Measurements from ENCODE around the gene EPOP. TPM values are rescaled to one million over a fixed set of nuclear protein-coding genes. Genes with fewer than 3 reads are reported as not detected.
A peak's percentile ranks its signal among the peaks of the same experiment; 100 is the strongest.

EPOP gene
- total and polyA plus RNA-seq, 2 of the 13 experiments (the other 11 are each of a cell fraction or from before 2014, with no cell fraction given): 14.7 to 37.8 TPM

DNA sequence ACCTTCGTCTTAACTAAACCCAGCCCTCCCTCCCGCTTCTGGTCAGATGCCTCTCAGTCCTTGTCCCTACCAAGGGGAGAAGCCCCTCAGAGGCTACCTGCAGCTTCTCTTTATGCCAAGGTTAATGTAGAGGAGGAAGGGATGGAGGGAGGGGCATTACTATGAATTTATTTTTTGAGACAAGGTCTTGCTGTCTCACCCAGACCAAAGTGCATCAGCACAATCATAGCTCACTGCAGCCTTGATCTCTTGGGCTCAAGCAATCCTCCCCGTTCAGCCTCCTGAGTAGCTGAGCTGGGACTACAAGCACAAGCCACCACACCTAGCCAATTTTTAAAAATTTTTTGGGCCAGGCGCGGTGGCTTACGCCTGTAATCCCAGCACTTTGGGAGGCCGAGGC is 15.3 kb downstream of the EPOP start (continued):
- TF ChIP-seq MBNL3 (CRISPR knock-in tag; conservative IDR thresholded peaks at IDR 0.05) (no peak), SRSF1 (optimal IDR thresholded peaks at IDR 0.05; ENCODE audit: low read depth, low read length) (no peak), SOX13 (IDR thresholded peaks at IDR 0.05) (no peak), SOX13 (CRISPR knock-in tag; conservative IDR thresholded peaks at IDR 0.05 in 1 of 2, IDR thresholded peaks at IDR 0.05 in 1 of 2) (no peak; a peak in 1 of 4 replicates), HNF4A (CRISPR knock-in tag; IDR thresholded peaks at IDR 0.05) (peak; percentile 82), SOX5 (CRISPR knock-in tag; IDR thresholded peaks at IDR 0.05; ENCODE audit: borderline replicate concordance) (0 out of 2 replicates have a peak, but pooled peaks have one; percentile 9), ZFY (CRISPR knock-in tag; IDR thresholded peaks at IDR 0.05) (0 out of 2 replicates have a peak, but pooled peaks have one; percentile 10), SAP130 (CRISPR knock-in tag; IDR thresholded peaks at IDR 0.05; ENCODE audit: low read depth) (0 out of 2 replicates have a peak, but pooled peaks have one; percentile 20), ZSCAN9 (CRISPR knock-in tag; IDR thresholded peaks at IDR 0.05; ENCODE audit: borderline replicate concordance) (0 out of 2 replicates have a peak, but pooled peaks have one; percentile 25), HNF4G (IDR thresholded peaks at IDR 0.05; ENCODE audit: borderline replicate concordance, low read depth, low read length) (peak; percentile 32; the same call in 1 of the 2 replicates), HNF4G (CRISPR knock-in tag; IDR thresholded peaks at IDR 0.05; ENCODE audit: borderline replicate concordance, low read depth) (no peak), MXD4 (CRISPR knock-in tag; IDR thresholded peaks at IDR 0.05) (0 out of 2 replicates have a peak, but pooled peaks have one; percentile 18)
- TF ChIP-seq, protein P1, sequence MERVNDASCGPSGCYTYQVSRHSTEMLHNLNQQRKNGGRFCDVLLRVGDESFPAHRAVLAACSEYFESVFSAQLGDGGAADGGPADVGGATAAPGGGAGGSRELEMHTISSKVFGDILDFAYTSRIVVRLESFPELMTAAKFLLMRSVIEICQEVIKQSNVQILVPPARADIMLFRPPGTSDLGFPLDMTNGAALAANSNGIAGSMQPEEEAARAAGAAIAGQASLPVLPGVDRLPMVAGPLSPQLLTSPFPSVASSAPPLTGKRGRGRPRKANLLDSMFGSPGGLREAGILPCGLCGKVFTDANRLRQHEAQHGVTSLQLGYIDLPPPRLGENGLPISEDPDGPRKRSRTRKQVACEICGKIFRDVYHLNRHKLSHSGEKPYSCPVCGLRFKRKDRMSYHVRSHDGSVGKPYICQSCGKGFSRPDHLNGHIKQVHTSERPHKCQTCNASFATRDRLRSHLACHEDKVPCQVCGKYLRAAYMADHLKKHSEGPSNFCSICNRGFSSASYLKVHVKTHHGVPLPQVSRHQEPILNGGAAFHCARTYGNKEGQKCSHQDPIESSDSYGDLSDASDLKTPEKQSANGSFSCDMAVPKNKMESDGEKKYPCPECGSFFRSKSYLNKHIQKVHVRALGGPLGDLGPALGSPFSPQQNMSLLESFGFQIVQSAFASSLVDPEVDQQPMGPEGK (CRISPR knock-in tag; IDR thresholded peaks at IDR 0.05): peak; percentile 45; the same call in 1 of the 2 replicates
- TF ChIP-seq, protein P2, sequence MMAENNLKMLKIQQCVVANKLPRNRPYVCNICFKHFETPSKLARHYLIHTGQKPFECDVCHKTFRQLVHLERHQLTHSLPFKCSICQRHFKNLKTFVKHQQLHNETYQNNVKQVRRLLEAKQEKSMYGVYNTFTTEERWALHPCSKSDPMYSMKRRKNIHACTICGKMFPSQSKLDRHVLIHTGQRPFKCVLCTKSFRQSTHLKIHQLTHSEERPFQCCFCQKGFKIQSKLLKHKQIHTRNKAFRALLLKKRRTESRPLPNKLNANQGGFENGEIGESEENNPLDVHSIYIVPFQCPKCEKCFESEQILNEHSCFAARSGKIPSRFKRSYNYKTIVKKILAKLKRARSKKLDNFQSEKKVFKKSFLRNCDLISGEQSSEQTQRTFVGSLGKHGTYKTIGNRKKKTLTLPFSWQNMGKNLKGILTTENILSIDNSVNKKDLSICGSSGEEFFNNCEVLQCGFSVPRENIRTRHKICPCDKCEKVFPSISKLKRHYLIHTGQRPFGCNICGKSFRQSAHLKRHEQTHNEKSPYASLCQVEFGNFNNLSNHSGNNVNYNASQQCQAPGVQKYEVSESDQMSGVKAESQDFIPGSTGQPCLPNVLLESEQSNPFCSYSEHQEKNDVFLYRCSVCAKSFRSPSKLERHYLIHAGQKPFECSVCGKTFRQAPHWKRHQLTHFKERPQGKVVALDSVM (CRISPR knock-in tag; IDR thresholded peaks at IDR 0.05): peak; percentile 97
- TF ChIP-seq, protein P3, sequence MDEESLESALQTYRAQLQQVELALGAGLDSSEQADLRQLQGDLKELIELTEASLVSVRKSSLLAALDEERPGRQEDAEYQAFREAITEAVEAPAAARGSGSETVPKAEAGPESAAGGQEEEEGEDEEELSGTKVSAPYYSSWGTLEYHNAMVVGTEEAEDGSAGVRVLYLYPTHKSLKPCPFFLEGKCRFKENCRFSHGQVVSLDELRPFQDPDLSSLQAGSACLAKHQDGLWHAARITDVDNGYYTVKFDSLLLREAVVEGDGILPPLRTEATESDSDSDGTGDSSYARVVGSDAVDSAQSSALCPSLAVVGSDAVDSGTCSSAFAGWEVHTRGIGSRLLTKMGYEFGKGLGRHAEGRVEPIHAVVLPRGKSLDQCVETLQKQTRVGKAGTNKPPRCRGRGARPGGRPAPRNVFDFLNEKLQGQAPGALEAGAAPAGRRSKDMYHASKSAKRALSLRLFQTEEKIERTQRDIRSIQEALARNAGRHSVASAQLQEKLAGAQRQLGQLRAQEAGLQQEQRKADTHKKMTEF (CRISPR knock-in tag; IDR thresholded peaks at IDR 0.05): no peak
- TF ChIP-seq, protein P4, sequence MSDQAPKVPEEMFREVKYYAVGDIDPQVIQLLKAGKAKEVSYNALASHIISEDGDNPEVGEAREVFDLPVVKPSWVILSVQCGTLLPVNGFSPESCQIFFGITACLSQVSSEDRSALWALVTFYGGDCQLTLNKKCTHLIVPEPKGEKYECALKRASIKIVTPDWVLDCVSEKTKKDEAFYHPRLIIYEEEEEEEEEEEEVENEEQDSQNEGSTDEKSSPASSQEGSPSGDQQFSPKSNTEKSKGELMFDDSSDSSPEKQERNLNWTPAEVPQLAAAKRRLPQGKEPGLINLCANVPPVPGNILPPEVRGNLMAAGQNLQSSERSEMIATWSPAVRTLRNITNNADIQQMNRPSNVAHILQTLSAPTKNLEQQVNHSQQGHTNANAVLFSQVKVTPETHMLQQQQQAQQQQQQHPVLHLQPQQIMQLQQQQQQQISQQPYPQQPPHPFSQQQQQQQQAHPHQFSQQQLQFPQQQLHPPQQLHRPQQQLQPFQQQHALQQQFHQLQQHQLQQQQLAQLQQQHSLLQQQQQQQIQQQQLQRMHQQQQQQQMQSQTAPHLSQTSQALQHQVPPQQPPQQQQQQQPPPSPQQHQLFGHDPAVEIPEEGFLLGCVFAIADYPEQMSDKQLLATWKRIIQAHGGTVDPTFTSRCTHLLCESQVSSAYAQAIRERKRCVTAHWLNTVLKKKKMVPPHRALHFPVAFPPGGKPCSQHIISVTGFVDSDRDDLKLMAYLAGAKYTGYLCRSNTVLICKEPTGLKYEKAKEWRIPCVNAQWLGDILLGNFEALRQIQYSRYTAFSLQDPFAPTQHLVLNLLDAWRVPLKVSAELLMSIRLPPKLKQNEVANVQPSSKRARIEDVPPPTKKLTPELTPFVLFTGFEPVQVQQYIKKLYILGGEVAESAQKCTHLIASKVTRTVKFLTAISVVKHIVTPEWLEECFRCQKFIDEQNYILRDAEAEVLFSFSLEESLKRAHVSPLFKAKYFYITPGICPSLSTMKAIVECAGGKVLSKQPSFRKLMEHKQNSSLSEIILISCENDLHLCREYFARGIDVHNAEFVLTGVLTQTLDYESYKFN (CRISPR knock-in tag; conservative IDR thresholded peaks at IDR 0.05): peak; percentile 65
- TF ChIP-seq, protein P5, sequence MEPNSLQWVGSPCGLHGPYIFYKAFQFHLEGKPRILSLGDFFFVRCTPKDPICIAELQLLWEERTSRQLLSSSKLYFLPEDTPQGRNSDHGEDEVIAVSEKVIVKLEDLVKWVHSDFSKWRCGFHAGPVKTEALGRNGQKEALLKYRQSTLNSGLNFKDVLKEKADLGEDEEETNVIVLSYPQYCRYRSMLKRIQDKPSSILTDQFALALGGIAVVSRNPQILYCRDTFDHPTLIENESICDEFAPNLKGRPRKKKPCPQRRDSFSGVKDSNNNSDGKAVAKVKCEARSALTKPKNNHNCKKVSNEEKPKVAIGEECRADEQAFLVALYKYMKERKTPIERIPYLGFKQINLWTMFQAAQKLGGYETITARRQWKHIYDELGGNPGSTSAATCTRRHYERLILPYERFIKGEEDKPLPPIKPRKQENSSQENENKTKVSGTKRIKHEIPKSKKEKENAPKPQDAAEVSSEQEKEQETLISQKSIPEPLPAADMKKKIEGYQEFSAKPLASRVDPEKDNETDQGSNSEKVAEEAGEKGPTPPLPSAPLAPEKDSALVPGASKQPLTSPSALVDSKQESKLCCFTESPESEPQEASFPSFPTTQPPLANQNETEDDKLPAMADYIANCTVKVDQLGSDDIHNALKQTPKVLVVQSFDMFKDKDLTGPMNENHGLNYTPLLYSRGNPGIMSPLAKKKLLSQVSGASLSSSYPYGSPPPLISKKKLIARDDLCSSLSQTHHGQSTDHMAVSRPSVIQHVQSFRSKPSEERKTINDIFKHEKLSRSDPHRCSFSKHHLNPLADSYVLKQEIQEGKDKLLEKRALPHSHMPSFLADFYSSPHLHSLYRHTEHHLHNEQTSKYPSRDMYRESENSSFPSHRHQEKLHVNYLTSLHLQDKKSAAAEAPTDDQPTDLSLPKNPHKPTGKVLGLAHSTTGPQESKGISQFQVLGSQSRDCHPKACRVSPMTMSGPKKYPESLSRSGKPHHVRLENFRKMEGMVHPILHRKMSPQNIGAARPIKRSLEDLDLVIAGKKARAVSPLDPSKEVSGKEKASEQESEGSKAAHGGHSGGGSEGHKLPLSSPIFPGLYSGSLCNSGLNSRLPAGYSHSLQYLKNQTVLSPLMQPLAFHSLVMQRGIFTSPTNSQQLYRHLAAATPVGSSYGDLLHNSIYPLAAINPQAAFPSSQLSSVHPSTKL (CRISPR knock-in tag; IDR thresholded peaks at IDR 0.05): peak; percentile 53
